Activated CD8-positive, alpha-beta T cell treated with anti-CD3 and anti-CD28 coated beads for 36 hours (primary cell): ENCODE results near the gene ROS1. TPM values are rescaled to one million over a fixed set of nuclear protein-coding genes. Genes with fewer than 3 reads are reported as not detected.
"Not testable (repeated sequence)": the region's sequence is repeated elsewhere in the genome, so short reads cannot be mapped to it uniquely, and the experiment has no call there.

Experiments used
- ATAC-seq: fragments of 200-7000 bp; cut with Tn5 transposase; one replicate; pipeline ENCODE4 v1.10.0; 2021; ENCODE audit warnings: mild to moderate bottlenecking, moderate library complexity
- CTCF ChIA-PET: fragments of 350-600 bp; sonication (Branson Sonifier 250); formaldehyde crosslinking; loops from one replicate; lab custom pipeline; 2021; ENCODE audit warnings: antibody characterized with exemption; lab: Charles Lee
- POLR2A ChIA-PET: fragments of 350-600 bp; sonication (Branson Sonifier 250); formaldehyde crosslinking; loops from one replicate; lab custom pipeline; 2021; ENCODE audit warnings: antibody characterized with exemption; lab: Charles Lee
- DNase-seq: peaks from one replicate; pipeline ENCODE4 v3.0.0-alpha.2; 2020
- H3K27ac Mint-ChIP-seq: one replicate; pipeline ENCODE4 v1.8.0; 2021; ENCODE audit warnings: mild to moderate bottlenecking, mixed read lengths
- H3K27me3 Mint-ChIP-seq: one replicate; pipeline ENCODE4 v1.8.0; 2021; ENCODE audit warnings: mixed read lengths
- H3K36me3 Mint-ChIP-seq: one replicate; pipeline ENCODE4 v1.8.0; 2021; ENCODE audit warnings: low read depth, mixed read lengths
- H3K4me1 Mint-ChIP-seq: one replicate; pipeline ENCODE4 v1.8.0; 2021; ENCODE audit warnings: low read depth, mixed read lengths
- H3K4me3 Mint-ChIP-seq: one replicate; pipeline ENCODE4 v1.8.0; 2021; ENCODE audit warnings: mild to moderate bottlenecking, moderate library complexity, mixed read lengths
- H3K9me3 Mint-ChIP-seq: one replicate; pipeline ENCODE4 v1.8.0; 2021; ENCODE audit warnings: mixed read lengths
- CTCF ChIP-seq: fragments of 200-600 bp; IDR thresholded peaks from one replicate; pipeline ENCODE4 v1.8.0; 2022; ENCODE audit warnings: antibody characterized with exemption, mild to moderate bottlenecking
- intact Hi-C: fragments of 100-400 bp; cut with micrococcal nuclease; formaldehyde crosslinking; loops from one replicate; pipeline ENCODE4 v1.10.0; 2022
- total RNA-seq, 2 experiments: library from RNA; stranded (reverse); gene quantifications; one replicate each; pipeline ENCODE4 v1.2.3, GENCODE V29; 2021

ROS1 gene
- total RNA-seq, 2 experiments from 2014 or later: not detected

GRCh38 chr6:117380298-117380697, 45.4 kb downstream of the ROS1 start:
- ChIA-PET POLR2A (no interaction called here), CTCF (no interaction called here)
- no peaks in the 10 kb centered on the region for H3K4me1 Mint-ChIP-seq
- no peak overlapping the region for H3K4me3 Mint-ChIP-seq
- H3K27me3 Mint-ChIP-seq: peaks cover 11% of the 10 kb centered on the region
- ATAC-seq: no peak
- intact Hi-C loops: no loop called here
- no peaks in the 10 kb centered on the region for H3K36me3 Mint-ChIP-seq
- H3K27ac Mint-ChIP-seq: no peak overlapping the region
- TF ChIP-seq CTCF: no peak
- H3K9me3 Mint-ChIP-seq: no peaks in the 10 kb centered on the region
- DNase-seq: no peak

- DNase-seq (no peak), ATAC-seq (no peak)
- peaks cover 17% of the 10 kb centered on the region for H3K27me3 Mint-ChIP-seq
- ChIA-PET CTCF (no interaction called here), POLR2A (no interaction called here)
- no peak overlapping the region for H3K4me3 Mint-ChIP-seq
- no peaks in the 10 kb centered on the region for H3K4me1 Mint-ChIP-seq
- intact Hi-C loops: no loop called here
- no peaks in the 10 kb centered on the region for H3K9me3 Mint-ChIP-seq
- H3K27ac Mint-ChIP-seq: no peak overlapping the region
- TF ChIP-seq CTCF: no peak
- H3K36me3 Mint-ChIP-seq: no peaks in the 10 kb centered on the region
Measured at GRCh38 chr6:117375446-117375845, 50.3 kb downstream of the ROS1 start.

- no peak overlapping the region for H3K4me3 Mint-ChIP-seq
- DNase-seq (no peak), ATAC-seq (no peak)
- peaks cover 16% of the 10 kb centered on the region for H3K27me3 Mint-ChIP-seq
- intact Hi-C loops: no loop called here
- no peaks in the 10 kb centered on the region for H3K36me3 Mint-ChIP-seq
- no peaks in the 10 kb centered on the region for H3K9me3 Mint-ChIP-seq
- ChIA-PET CTCF (no interaction called here), POLR2A (no interaction called here)
- H3K4me1 Mint-ChIP-seq: no peaks in the 10 kb centered on the region
- TF ChIP-seq CTCF: no peak
- no peak overlapping the region for H3K27ac Mint-ChIP-seq
Measured at GRCh38 chr6:117373211-117373813, 52.4 kb downstream of the ROS1 start.

- H3K4me1 Mint-ChIP-seq, H3K36me3 Mint-ChIP-seq, intact Hi-C loops, POLR2A ChIA-PET, H3K4me3 Mint-ChIP-seq, H3K9me3 Mint-ChIP-seq, ATAC-seq, H3K27ac Mint-ChIP-seq, DNase-seq: not testable (repeated sequence)
- CTCF ChIA-PET: interaction anchor here (1.0 kb wide), 1 partner anchor 78 kb away, joined by 3 read pairs; no protein-coding TSS in a partner anchor
- H3K27me3 Mint-ChIP-seq: peaks cover 14% of the 10 kb centered on the region
Measured at GRCh38 chr6:117372289-117372688, 53.5 kb downstream of the ROS1 start.

GRCh38 chr6:117371492-117371891, 54.2 kb downstream of the ROS1 start:
- Mint-ChIP-seq H3K36me3 (no peaks in the 10 kb centered on the region), H3K27ac (no peak overlapping the region), H3K9me3 (no peaks in the 10 kb centered on the region), H3K27me3 (peaks cover 18% of the 10 kb centered on the region), H3K4me1 (no peaks in the 10 kb centered on the region), H3K4me3 (no peak overlapping the region)
- DNase-seq (no peak), ATAC-seq (no peak)
- POLR2A ChIA-PET: no interaction called here
- intact Hi-C loops: no loop called here
- no peak for TF ChIP-seq CTCF
- CTCF ChIA-PET: interaction anchor here (0.6 to 1.0 kb wide), 2 partner anchors 78 to 105 kb away, joined by 3 read pairs; no protein-coding TSS in a partner anchor
